Lower leg skin (tissue), 3 donors: Measurements from ENCODE around the gene MTIF2.

Source experiments
- POLR2A ChIP-seq, 2 donors: fragments of 450-650 bp; IDR thresholded peaks; one replicate each; pipeline ENCODE4 v1.6.1; 2016 to 2017; ENCODE audit warnings: antibody characterized with exemption in 2 of 2, mild to moderate bottlenecking in 1 of 2, moderate library complexity in 1 of 2
- TF ChIP-seq, protein P1 (sequence below), 3 donors: fragments of 450-650 bp; IDR thresholded peaks; one replicate each; pipeline ENCODE4 v1.5.1; 2016; ENCODE audit warnings: antibody characterized with exemption in 3 of 3, mild to moderate bottlenecking in 3 of 3, moderate library complexity in 2 of 3

- TF ChIP-seq, protein P1, sequence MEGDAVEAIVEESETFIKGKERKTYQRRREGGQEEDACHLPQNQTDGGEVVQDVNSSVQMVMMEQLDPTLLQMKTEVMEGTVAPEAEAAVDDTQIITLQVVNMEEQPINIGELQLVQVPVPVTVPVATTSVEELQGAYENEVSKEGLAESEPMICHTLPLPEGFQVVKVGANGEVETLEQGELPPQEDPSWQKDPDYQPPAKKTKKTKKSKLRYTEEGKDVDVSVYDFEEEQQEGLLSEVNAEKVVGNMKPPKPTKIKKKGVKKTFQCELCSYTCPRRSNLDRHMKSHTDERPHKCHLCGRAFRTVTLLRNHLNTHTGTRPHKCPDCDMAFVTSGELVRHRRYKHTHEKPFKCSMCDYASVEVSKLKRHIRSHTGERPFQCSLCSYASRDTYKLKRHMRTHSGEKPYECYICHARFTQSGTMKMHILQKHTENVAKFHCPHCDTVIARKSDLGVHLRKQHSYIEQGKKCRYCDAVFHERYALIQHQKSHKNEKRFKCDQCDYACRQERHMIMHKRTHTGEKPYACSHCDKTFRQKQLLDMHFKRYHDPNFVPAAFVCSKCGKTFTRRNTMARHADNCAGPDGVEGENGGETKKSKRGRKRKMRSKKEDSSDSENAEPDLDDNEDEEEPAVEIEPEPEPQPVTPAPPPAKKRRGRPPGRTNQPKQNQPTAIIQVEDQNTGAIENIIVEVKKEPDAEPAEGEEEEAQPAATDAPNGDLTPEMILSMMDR (IDR thresholded peaks at IDR 0.05), result no peak
- TF ChIP-seq POLR2A (IDR thresholded peaks at IDR 0.05), result no peak
Observed at GRCh38 chr2:55224761-55225261, 44.2 kb downstream of the MTIF2 start.
